ENCODE data around the gene PRDM13. TPM values are rescaled to one million over a fixed set of nuclear protein-coding genes. Genes with fewer than 3 reads are reported as not detected.

The PRDM13 gene
- total and polyA plus RNA-seq, 2 of the 13 experiments (the other 11 are each of a cell fraction or from before 2014, with no cell fraction given) = not detected

- TF ChIP-seq ZFY (CRISPR knock-in tag; IDR thresholded peaks at IDR 0.05) (peak; percentile 62), AKNA (CRISPR knock-in tag; IDR thresholded peaks at IDR 0.05; ENCODE audit: borderline replicate concordance) (no peak), ZNF598 (CRISPR knock-in tag; IDR thresholded peaks at IDR 0.05; ENCODE audit: borderline replicate concordance) (peak; percentile 58; the same call in 1 of the 2 replicates), HDAC2 (CRISPR knock-in tag; IDR thresholded peaks at IDR 0.05) (peak; percentile 34), ZC3H4 (CRISPR knock-in tag; IDR thresholded peaks at IDR 0.05; ENCODE audit: borderline replicate concordance) (no peak), PRDM15 (CRISPR knock-in tag; IDR thresholded peaks at IDR 0.05) (no peak), FOSL1 (CRISPR knock-in tag; IDR thresholded peaks at IDR 0.05; ENCODE audit: borderline replicate concordance) (no peak), KDM2A (CRISPR knock-in tag; IDR thresholded peaks at IDR 0.05; ENCODE audit: borderline replicate concordance, low read depth) (peak; percentile 78), ZNF775 (CRISPR knock-in tag; IDR thresholded peaks at IDR 0.05; ENCODE audit: borderline replicate concordance) (no peak), TFAP4 (IDR thresholded peaks at IDR 0.05; ENCODE audit: borderline replicate concordance, low read depth) (peak; percentile 64; the same call in 1 of the 2 replicates), ZNF777 (CRISPR knock-in tag; IDR thresholded peaks at IDR 0.05) (0 out of 2 replicates have a peak, but pooled peaks have one; percentile 37), ZKSCAN5 (CRISPR knock-in tag; IDR thresholded peaks at IDR 0.05) (no peak), ZNF678 (CRISPR knock-in tag; IDR thresholded peaks at IDR 0.05) (no peak), THAP11 (CRISPR knock-in tag; IDR thresholded peaks at IDR 0.05) (0 out of 2 replicates have a peak, but pooled peaks have one; percentile 15), JUND (CRISPR knock-in tag; IDR thresholded peaks at IDR 0.05) (no peak), ZFP91 (CRISPR knock-in tag; IDR thresholded peaks at IDR 0.05; ENCODE audit: borderline replicate concordance) (peak; percentile 70; the same call in 1 of the 2 replicates), ASH2L (IDR thresholded peaks at IDR 0.05; ENCODE audit: insufficient read length, low read depth, low read length) (no peak), ZNF367 (CRISPR knock-in tag; IDR thresholded peaks at IDR 0.05; ENCODE audit: borderline replicate concordance) (no peak)
These were observed 17.9 kb upstream of the PRDM13 start (continued) for GRCh38 chr6:99588618-99589289.

Measured in HepG2 (cell line).